Mesendoderm (in vitro differentiated cells): ENCODE data around the gene CAPN9.

Source experiments
- DNase-seq: peaks from one replicate; pipeline ENCODE4 v3.0.0; 2013
- H2AK5ac ChIP-seq: 2 replicates; pipeline ENCODE4 v1.6.1; 2013; ENCODE audit warnings: low read length, inconsistent platforms
- H2BK120ac ChIP-seq: 2 replicates; pipeline ENCODE4 v1.6.1; 2013; ENCODE audit warnings: low read depth, mild to moderate bottlenecking, low read length, moderate library complexity, mixed read lengths
- H2BK15ac ChIP-seq: replicated peaks from 2 replicates; pipeline ENCODE4 v1.6.1; 2013; ENCODE audit warnings: low read depth, mild to moderate bottlenecking, moderate library complexity
- H2BK5ac ChIP-seq: 2 replicates; pipeline ENCODE4 v1.6.1; 2013; ENCODE audit warnings: low read length, inconsistent platforms
- H3K18ac ChIP-seq: 2 replicates; pipeline ENCODE4 v1.6.1; 2013; ENCODE audit warnings: mild to moderate bottlenecking, low read length, mixed read lengths
- H3K23ac ChIP-seq: one replicate; pipeline ENCODE4 v1.6.1; 2013; ENCODE audit warnings: low read length
- H3K27ac ChIP-seq: 2 replicates; pipeline ENCODE4 v1.5.1; 2013; ENCODE audit warnings: low read depth, mild to moderate bottlenecking, inconsistent platforms, low read length, moderate library complexity
- H3K27me3 ChIP-seq: 2 replicates; pipeline ENCODE4 v1.6.1; 2013; ENCODE audit warnings: low read length, control low read depth, mild to moderate bottlenecking, inconsistent platforms; ENCODE audit not compliant: insufficient read depth, poor library complexity
- H3K36me3 ChIP-seq: 2 replicates; pipeline ENCODE4 v1.6.1; 2013; ENCODE audit warnings: low read length, inconsistent platforms; ENCODE audit not compliant: control insufficient read depth, insufficient read depth
- H3K4ac ChIP-seq: one replicate; pipeline ENCODE4 v1.6.1; 2013; ENCODE audit warnings: low read depth, mild to moderate bottlenecking, low read length, moderate library complexity
- H3K4me1 ChIP-seq: 2 replicates; pipeline ENCODE4 v1.6.1; 2013; ENCODE audit warnings: low read depth, low read length, inconsistent platforms; ENCODE audit not compliant: control insufficient read depth
- H3K4me2 ChIP-seq: 2 replicates; pipeline ENCODE4 v1.6.1; 2013; ENCODE audit warnings: low read length
- H3K4me3 ChIP-seq: 2 replicates; pipeline ENCODE4 v1.5.1; 2013; ENCODE audit warnings: mild to moderate bottlenecking, low read length
- H3K56ac ChIP-seq: one replicate; pipeline ENCODE4 v1.6.1; 2013; ENCODE audit warnings: low read length
- H3K79me1 ChIP-seq: 2 replicates; pipeline ENCODE4 v1.6.1; 2013; ENCODE audit warnings: low read length, inconsistent platforms
- H3K79me2 ChIP-seq: 2 replicates; pipeline ENCODE4 v1.6.1; 2013; ENCODE audit warnings: mild to moderate bottlenecking, low read length; ENCODE audit not compliant: control insufficient read depth, insufficient read depth
- H3K9ac ChIP-seq: 2 replicates; pipeline ENCODE4 v1.6.1; 2013; ENCODE audit warnings: low read length, inconsistent platforms
- H4K5ac ChIP-seq: one replicate; pipeline ENCODE4 v1.6.1; 2013; ENCODE audit warnings: low read length
- H4K8ac ChIP-seq: one replicate; pipeline ENCODE4 v1.6.1; 2013; ENCODE audit warnings: low read depth, mild to moderate bottlenecking, control low read depth, low read length, moderate library complexity
- WGBS: extraction: QIAGEN DNeasy Blood & Tissue Kit; methylation state at CpG from one replicate; pipeline ENCODE4 v1.1.7; 2013; ENCODE audit warnings: low lambda C conversion rate, missing lambda C conversion rate; ENCODE audit not compliant: insufficient coverage; ENCODE audit errors: extremely low coverage; 5-methylcytosine and 5-hydroxymethylcytosine counted together

The CAPN9 gene

GRCh38 chr1:230826166-230826875 lies 79.1 kb downstream of the CAPN9 start:
- no peaks in the 10 kb centered on the region for H3K79me1 ChIP-seq
- H3K4me1 ChIP-seq = no peaks in the 10 kb centered on the region
- H3K4ac ChIP-seq = no peak overlapping the region
- no peak overlapping the region for H3K18ac ChIP-seq
- H3K23ac ChIP-seq = no peak overlapping the region
- no peak overlapping the region for H2AK5ac ChIP-seq
- DNase-seq = no peak
- no peak overlapping the region for H2BK15ac ChIP-seq
- no peaks in the 10 kb centered on the region for H3K79me2 ChIP-seq
- no peak overlapping the region for H3K4me2 ChIP-seq
- H4K8ac ChIP-seq = no peak overlapping the region
- no peaks in the 10 kb centered on the region for H3K36me3 ChIP-seq
- no peak overlapping the region for H4K5ac ChIP-seq
- H2BK5ac ChIP-seq = no peak overlapping the region
- H2BK120ac ChIP-seq = no peak overlapping the region
- WGBS = no CpG with 5 or more reads among the region's 9 CpGs
- H3K56ac ChIP-seq = no peak overlapping the region
- H3K27ac ChIP-seq = no peak overlapping the region
- H3K4me3 ChIP-seq = no peak overlapping the region
- no peaks in the 10 kb centered on the region for H3K27me3 ChIP-seq
- no peak overlapping the region for H3K9ac ChIP-seq

- no peak for DNase-seq
Observed at GRCh38 chr1:230827081-230827681, 80.0 kb downstream of the CAPN9 start.

DNA sequence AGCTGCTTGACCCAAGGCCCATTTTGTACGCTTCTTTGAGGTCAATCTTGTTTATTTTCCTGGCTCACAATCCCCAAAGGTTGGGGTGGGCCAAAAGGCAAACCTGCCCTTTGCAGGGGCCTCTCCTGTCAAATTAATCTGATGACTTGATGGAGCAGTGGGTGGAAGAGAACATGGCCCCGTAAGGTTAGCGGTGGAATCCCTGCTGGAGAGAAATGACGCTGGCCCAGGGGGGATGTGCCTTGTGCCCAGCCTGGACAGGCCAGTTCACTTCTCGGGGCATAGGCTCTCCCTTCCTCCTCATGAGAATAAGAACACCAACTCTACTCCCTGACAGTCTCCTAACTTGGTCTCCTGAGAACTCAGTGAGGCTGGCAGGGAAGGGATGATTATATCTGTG lies 80.6 kb downstream of the CAPN9 start:
- WGBS = no CpG with 5 or more reads among the region's 5 CpGs

More at GRCh38 chr1:230827081-230827681, 80.0 kb downstream of the CAPN9 start:
- Histone ChIP-seq H3K23ac (no peak overlapping the region), H3K36me3 (no peaks in the 10 kb centered on the region), H2BK5ac (no peak overlapping the region), H3K4ac (no peak overlapping the region), H3K27me3 (no peaks in the 10 kb centered on the region), H3K4me3 (no peak overlapping the region), H2BK120ac (no peak overlapping the region), H3K4me1 (no peaks in the 10 kb centered on the region), H3K18ac (no peak overlapping the region), H3K56ac (no peak overlapping the region), H3K9ac (no peak overlapping the region), H2BK15ac (no peak overlapping the region), H2AK5ac (no peak overlapping the region), H3K4me2 (no peak overlapping the region), H3K79me1 (no peaks in the 10 kb centered on the region), H4K8ac (no peak overlapping the region), H3K79me2 (no peaks in the 10 kb centered on the region), H4K5ac (no peak overlapping the region), H3K27ac (no peak overlapping the region)
- WGBS = no CpG with 5 or more reads among the region's 7 CpGs

GRCh38 chr1:230828421-230828820 lies 81.2 kb downstream of the CAPN9 start:
- Histone ChIP-seq H4K8ac (no peak overlapping the region), H3K56ac (no peak overlapping the region), H3K18ac (no peak overlapping the region), H2BK120ac (no peak overlapping the region), H3K4me2 (no peak overlapping the region), H3K4ac (no peak overlapping the region), H3K79me2 (no peaks in the 10 kb centered on the region), H3K4me1 (no peaks in the 10 kb centered on the region), H3K23ac (no peak overlapping the region), H2BK5ac (no peak overlapping the region), H3K27ac (no peak overlapping the region), H3K4me3 (no peak overlapping the region), H4K5ac (no peak overlapping the region), H3K79me1 (no peaks in the 10 kb centered on the region), H3K9ac (no peak overlapping the region), H3K36me3 (no peaks in the 10 kb centered on the region), H2BK15ac (no peak overlapping the region), H3K27me3 (no peaks in the 10 kb centered on the region), H2AK5ac (no peak overlapping the region)
- no peak for DNase-seq
- WGBS = no CpG with 5 or more reads among the region's 4 CpGs

More for the DNA sequence above, 80.6 kb downstream of the CAPN9 start:
- Histone ChIP-seq H3K27me3 (no peaks in the 10 kb centered on the region), H3K56ac (no peak overlapping the region), H3K9ac (no peak overlapping the region), H2BK15ac (no peak overlapping the region), H3K79me2 (no peaks in the 10 kb centered on the region), H3K4me3 (no peak overlapping the region), H3K79me1 (no peaks in the 10 kb centered on the region), H3K4me2 (no peak overlapping the region), H3K36me3 (no peaks in the 10 kb centered on the region), H3K4me1 (no peaks in the 10 kb centered on the region), H4K8ac (no peak overlapping the region), H2BK5ac (no peak overlapping the region), H3K4ac (no peak overlapping the region), H3K27ac (no peak overlapping the region), H2AK5ac (no peak overlapping the region), H3K23ac (no peak overlapping the region), H4K5ac (no peak overlapping the region), H2BK120ac (no peak overlapping the region), H3K18ac (no peak overlapping the region)
- no peak for DNase-seq

DNA sequence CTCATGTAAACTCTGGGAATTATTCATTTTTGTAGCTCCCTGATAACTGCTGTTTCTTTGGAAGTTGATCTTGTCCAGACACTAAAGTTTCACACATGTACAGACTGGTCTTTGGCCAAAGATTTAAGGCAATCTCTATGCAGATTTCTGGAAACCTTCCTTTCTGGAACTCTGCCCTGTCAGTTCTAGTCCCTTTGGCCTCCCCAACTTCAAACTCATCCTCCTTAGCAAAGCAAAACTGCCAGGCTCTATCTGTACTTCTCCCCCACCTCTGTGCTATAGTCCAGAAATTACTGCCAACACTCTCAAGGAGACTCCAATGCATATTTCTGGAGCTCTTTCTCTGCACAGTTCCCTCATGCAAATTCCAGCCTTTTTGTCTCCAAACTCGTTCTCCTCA lies 84.6 kb downstream of the CAPN9 start:
- DNase-seq = no peak

More for the DNA sequence above, 84.6 kb downstream of the CAPN9 start:
- Histone ChIP-seq H2BK15ac (no peak overlapping the region), H3K79me1 (no peaks in the 10 kb centered on the region), H3K4me1 (peaks cover 2% of the 10 kb centered on the region), H3K27ac (no peak overlapping the region), H3K23ac (no peak overlapping the region), H3K18ac (no peak overlapping the region), H4K5ac (no peak overlapping the region), H2BK5ac (no peak overlapping the region), H3K4me2 (no peak overlapping the region), H2BK120ac (no peak overlapping the region), H3K4ac (no peak overlapping the region), H2AK5ac (no peak overlapping the region), H4K8ac (no peak overlapping the region), H3K27me3 (no peaks in the 10 kb centered on the region), H3K56ac (no peak overlapping the region), H3K36me3 (no peaks in the 10 kb centered on the region), H3K9ac (no peak overlapping the region), H3K79me2 (no peaks in the 10 kb centered on the region), H3K4me3 (no peak overlapping the region)
- no CpG with 5 or more reads among the region's 1 CpG for WGBS
